ENCODE measurements around the gene SNX22. TPM values are rescaled to one million over a fixed set of nuclear protein-coding genes. Genes with fewer than 3 reads are reported as not detected.

SNX22 gene
- total and polyA plus RNA-seq, 2 experiments from 2014 or later: 7.5 to 7.7 TPM

DNA sequence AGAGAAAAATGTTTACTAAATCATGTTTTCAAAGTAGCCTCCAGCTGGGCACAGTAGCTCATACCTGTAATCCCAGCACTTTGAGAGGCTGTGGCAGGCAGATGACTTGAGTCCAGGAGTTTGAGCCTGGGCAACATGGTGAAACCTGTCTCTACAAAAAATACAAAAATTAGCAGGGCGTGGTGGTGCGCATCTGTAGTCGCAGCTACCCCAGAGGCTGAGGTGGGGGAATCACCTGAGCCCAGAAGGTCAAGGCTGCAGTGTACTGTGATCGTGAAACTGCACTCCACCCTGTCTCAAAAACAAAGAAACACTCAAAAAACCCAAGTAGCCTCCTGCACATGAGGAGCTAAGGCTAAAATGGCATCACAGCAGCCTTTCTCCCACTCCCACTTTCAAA lies 12.9 kb downstream of the SNX22 start:
- Histone ChIP-seq H2AFZ (no peak overlapping the region), H3K36me3 (replicated peaks; ENCODE audit: insufficient read depth, low read depth) (no peaks in the 10 kb centered on the region), H3K27ac (peak overlapping the region; percentile 85), H3K9me2 (replicated peaks; ENCODE audit: insufficient read depth) (no peaks in the 10 kb centered on the region), H3K4me1 (ENCODE audit: insufficient read depth) (peaks cover 22% of the 10 kb centered on the region), H4K20me1 (ENCODE audit: insufficient read depth, poor library complexity, severe bottlenecking) (peaks cover 24% of the 10 kb centered on the region), H3K9me3 (ENCODE audit: low read depth) (no peaks in the 10 kb centered on the region), H3K79me2 (peaks cover 30% of the 10 kb centered on the region), H3K27me3 (no peaks in the 10 kb centered on the region), H3K4me3 (no peak overlapping the region), H3K4me2 (no peak overlapping the region)
- no peak for DNase-seq (ENCODE audit: low spot score)
- TF ChIP-seq EZH2 (IDR thresholded peaks at IDR 0.05; ENCODE audit: borderline replicate concordance): no peak
- no peak for TF ChIP-seq EZH2phosphoT487 (IDR thresholded peaks at IDR 0.05; ENCODE audit: low read depth, severe bottlenecking, unreplicated experiment)
- TF ChIP-seq, protein P1, sequence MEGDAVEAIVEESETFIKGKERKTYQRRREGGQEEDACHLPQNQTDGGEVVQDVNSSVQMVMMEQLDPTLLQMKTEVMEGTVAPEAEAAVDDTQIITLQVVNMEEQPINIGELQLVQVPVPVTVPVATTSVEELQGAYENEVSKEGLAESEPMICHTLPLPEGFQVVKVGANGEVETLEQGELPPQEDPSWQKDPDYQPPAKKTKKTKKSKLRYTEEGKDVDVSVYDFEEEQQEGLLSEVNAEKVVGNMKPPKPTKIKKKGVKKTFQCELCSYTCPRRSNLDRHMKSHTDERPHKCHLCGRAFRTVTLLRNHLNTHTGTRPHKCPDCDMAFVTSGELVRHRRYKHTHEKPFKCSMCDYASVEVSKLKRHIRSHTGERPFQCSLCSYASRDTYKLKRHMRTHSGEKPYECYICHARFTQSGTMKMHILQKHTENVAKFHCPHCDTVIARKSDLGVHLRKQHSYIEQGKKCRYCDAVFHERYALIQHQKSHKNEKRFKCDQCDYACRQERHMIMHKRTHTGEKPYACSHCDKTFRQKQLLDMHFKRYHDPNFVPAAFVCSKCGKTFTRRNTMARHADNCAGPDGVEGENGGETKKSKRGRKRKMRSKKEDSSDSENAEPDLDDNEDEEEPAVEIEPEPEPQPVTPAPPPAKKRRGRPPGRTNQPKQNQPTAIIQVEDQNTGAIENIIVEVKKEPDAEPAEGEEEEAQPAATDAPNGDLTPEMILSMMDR (IDR thresholded peaks at IDR 0.05; ENCODE audit: poor library complexity): no peak
- 90% methylated on average over 4 of the region's 4 CpGs for WGBS (ENCODE audit: low lambda C conversion rate, missing lambda C conversion rate)

DNA sequence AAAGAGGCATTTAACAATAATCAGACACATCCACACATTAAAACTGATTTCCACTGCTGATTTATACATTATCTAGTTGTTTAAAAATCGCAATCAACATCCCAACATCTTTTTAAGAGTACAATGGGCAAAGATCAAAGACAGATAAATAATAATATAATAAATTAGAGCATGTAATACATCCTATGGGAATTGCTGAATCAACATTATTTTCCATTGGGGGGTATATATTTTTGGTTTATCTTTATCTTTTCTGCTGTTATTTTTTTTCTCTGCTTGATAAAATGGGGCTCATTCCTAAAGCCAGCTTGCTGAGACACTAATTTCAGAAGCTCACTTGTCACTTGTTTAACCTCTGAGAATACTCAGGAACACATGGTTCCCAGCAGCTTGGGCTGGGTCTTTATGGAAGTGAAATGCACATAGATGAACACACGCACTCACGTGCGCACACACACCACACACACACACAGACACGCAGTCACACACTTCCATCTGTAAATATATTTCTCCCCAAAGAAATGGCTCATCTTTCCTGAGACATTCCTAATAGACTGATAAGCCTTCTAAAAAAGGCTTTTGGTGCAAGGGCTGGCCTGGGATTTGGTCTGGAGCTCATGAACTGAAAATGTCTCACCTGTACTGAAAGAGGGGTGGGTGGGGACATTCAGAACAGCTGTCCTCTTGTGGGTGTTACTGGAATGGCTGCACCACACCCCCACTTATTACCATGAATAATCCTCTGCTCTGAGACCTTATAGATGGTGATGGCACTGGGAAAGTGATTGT lies 14.8 kb downstream of the SNX22 start:
- no peak overlapping the region for H2AFZ ChIP-seq
- peaks cover 13% of the 10 kb centered on the region for H3K79me2 ChIP-seq
- peaks cover 14% of the 10 kb centered on the region for H3K4me1 ChIP-seq (ENCODE audit: insufficient read depth)
- H3K36me3 ChIP-seq (replicated peaks; ENCODE audit: insufficient read depth, low read depth): no peaks in the 10 kb centered on the region
- no peak overlapping the region for H3K27ac ChIP-seq
- H4K20me1 ChIP-seq (ENCODE audit: insufficient read depth, poor library complexity, severe bottlenecking): peaks cover 5% of the 10 kb centered on the region
- 93% methylated on average over 5 of the region's 5 CpGs for WGBS (ENCODE audit: low lambda C conversion rate, missing lambda C conversion rate)
- no peaks in the 10 kb centered on the region for H3K9me2 ChIP-seq (replicated peaks; ENCODE audit: insufficient read depth)
- H3K9me3 ChIP-seq (ENCODE audit: low read depth): no peaks in the 10 kb centered on the region
- TF ChIP-seq EZH2 (IDR thresholded peaks at IDR 0.05; ENCODE audit: borderline replicate concordance) (no peak), EZH2phosphoT487 (IDR thresholded peaks at IDR 0.05; ENCODE audit: low read depth, severe bottlenecking, unreplicated experiment) (no peak)
- TF ChIP-seq, protein P1 (IDR thresholded peaks at IDR 0.05; ENCODE audit: poor library complexity): no peak
- no peaks in the 10 kb centered on the region for H3K27me3 ChIP-seq
- DNase-seq (ENCODE audit: low spot score): no peak
- H3K4me2 ChIP-seq: no peak overlapping the region
- no peak overlapping the region for H3K4me3 ChIP-seq

DNA sequence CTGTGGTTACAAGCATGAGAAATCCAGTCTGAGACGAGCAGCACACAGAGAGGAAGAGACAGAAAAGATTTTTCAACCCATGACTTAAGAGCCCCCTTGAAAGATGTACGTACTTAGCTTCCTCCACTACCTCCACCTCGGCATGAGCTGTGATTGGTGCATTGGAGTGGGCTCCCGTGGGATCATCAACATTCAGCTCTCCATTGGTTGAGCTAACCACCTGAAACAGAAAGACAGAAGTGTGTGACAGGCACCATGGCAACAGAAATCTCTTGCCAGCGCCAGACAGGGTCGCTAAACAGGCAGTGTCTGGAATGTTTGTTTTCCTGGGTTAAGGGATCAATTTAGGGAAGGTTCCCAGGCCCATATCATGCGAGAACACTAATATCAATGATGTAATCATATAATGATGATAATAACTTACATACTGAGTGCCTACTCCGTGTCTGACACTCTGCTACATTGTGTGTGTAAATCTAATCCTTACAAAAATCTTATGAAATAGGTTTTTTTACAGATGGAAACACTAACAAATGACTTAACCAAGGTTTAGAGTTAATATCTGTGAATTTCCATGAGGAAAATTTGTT lies 28.8 kb downstream of the SNX22 start:
- no peaks in the 10 kb centered on the region for H3K9me2 ChIP-seq (replicated peaks; ENCODE audit: insufficient read depth)
- no peaks in the 10 kb centered on the region for H4K20me1 ChIP-seq (ENCODE audit: insufficient read depth, poor library complexity, severe bottlenecking)
- H3K4me1 ChIP-seq (ENCODE audit: insufficient read depth): no peaks in the 10 kb centered on the region
- H3K36me3 ChIP-seq (replicated peaks; ENCODE audit: insufficient read depth, low read depth): no peaks in the 10 kb centered on the region
- no peaks in the 10 kb centered on the region for H3K27me3 ChIP-seq
- no peak overlapping the region for H2AFZ ChIP-seq
- no peak for TF ChIP-seq EZH2 (IDR thresholded peaks at IDR 0.05; ENCODE audit: borderline replicate concordance)
- H3K79me2 ChIP-seq: no peaks in the 10 kb centered on the region
- H3K9me3 ChIP-seq (ENCODE audit: low read depth): no peaks in the 10 kb centered on the region
- H3K27ac ChIP-seq: no peak overlapping the region
- no peak overlapping the region for H3K4me2 ChIP-seq
- H3K4me3 ChIP-seq: no peak overlapping the region
- 55% methylated on average over 8 of the region's 8 CpGs for WGBS (ENCODE audit: low lambda C conversion rate, missing lambda C conversion rate)
- DNase-seq (ENCODE audit: low spot score): no peak

DNA sequence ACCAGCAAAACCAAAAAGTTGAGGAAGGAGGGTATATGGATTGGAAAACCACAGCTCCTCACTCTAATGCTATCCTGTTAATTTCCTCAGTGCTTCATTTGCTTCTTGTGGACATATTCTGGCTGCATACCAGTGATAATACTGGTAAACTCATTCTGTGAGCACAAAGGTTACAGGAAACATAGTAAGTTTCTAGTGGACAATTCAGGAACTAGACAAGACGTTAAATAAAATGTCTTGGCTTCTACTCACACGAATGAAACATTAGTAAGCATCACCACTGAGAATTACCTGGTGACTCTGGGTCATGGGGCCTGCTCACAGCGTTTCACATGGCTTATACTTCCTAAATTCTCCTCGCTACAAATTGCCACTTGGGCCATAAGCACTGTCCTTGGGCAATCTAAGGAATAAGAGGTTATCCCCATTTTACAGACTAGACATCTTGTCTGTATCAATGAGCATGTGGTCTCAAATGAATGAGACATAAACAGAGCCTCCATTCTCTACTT lies 31.4 kb downstream of the SNX22 start:
- TF ChIP-seq, protein P1 (IDR thresholded peaks at IDR 0.05; ENCODE audit: poor library complexity): no peak
- TF ChIP-seq EZH2phosphoT487 (IDR thresholded peaks at IDR 0.05; ENCODE audit: low read depth, severe bottlenecking, unreplicated experiment): no peak
- TF ChIP-seq EZH2 (IDR thresholded peaks at IDR 0.05; ENCODE audit: borderline replicate concordance): no peak

More for the DNA sequence above, 31.4 kb downstream of the SNX22 start:
- Histone ChIP-seq H3K4me2 (no peak overlapping the region), H3K79me2 (no peaks in the 10 kb centered on the region), H3K9me3 (ENCODE audit: low read depth) (no peaks in the 10 kb centered on the region), H2AFZ (no peak overlapping the region), H3K4me3 (no peak overlapping the region), H3K27ac (peak overlapping the region; percentile 12), H3K9me2 (replicated peaks; ENCODE audit: insufficient read depth) (no peaks in the 10 kb centered on the region), H3K4me1 (ENCODE audit: insufficient read depth) (no peaks in the 10 kb centered on the region), H4K20me1 (ENCODE audit: insufficient read depth, poor library complexity, severe bottlenecking) (no peaks in the 10 kb centered on the region), H3K27me3 (no peaks in the 10 kb centered on the region), H3K36me3 (replicated peaks; ENCODE audit: insufficient read depth, low read depth) (no peaks in the 10 kb centered on the region)
- WGBS (ENCODE audit: low lambda C conversion rate, missing lambda C conversion rate): 81% methylated on average over 4 of the region's 4 CpGs
- DNase-seq (ENCODE audit: low spot score): no peak
